CMK (cell line): ENCODE measurements around the gene API5.
"Not testable (repeated sequence)": the region's sequence is repeated elsewhere in the genome, so short reads cannot be mapped to it uniquely, and the experiment has no call there.

Source experiments
- DNase-seq: peaks from one replicate; pipeline ENCODE4 v3.0.0-alpha.2; 2010; ENCODE audit warnings: low read depth

The API5 gene

DNA sequence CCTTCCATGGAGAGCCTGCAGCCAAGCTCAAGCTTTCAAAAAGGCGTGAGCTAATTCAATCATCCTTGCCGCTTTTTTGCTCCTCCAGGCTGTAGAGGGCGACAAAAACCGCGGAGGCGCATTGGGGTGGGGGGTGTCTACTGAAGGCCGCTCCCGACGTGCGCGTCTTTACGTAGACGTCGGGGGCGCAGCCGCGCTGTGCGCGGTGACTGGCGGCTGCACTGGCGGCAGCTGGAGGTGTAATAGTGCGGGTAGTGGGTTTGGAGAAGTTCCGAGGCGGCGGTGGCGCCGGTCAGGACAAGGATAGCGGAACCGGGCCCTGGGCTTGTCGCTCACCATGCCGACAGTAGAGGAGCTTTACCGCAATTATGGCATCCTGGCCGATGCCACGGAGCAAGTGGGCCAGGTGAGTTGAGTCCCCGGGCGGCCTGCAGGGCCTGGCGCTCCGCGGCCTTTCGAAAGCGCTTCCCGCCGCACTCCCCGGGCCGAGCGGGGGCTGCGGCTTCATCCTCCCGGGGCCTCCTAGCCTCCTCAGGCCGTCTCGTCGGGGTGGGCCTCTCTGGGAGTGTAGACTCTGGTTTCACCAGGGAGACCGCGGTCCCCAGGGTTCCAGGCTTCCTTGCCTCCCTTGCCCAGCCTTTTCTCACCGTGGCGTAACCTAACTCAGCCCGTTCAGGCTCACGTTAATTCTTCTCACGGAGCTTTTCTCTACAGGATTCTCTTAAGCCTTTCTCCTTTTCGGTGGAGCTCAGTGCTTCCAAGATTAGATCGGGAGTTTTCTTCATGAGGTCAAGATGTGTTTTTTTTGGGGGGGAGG is at the start of gene API5:
API5 (plus strand) TSS at position 206 of the 817 bp plus-strand sequence; CDS start at position 338, 132 bp downstream.
- peak; percentile 83 for DNase-seq

GRCh38 chr11:43267856-43268580 is 43.8 kb upstream of the API5 start:
- DNase-seq = no peak

GRCh38 chr11:43268786-43269185 is 43.0 kb upstream of the API5 start:
- no peak for DNase-seq

DNA sequence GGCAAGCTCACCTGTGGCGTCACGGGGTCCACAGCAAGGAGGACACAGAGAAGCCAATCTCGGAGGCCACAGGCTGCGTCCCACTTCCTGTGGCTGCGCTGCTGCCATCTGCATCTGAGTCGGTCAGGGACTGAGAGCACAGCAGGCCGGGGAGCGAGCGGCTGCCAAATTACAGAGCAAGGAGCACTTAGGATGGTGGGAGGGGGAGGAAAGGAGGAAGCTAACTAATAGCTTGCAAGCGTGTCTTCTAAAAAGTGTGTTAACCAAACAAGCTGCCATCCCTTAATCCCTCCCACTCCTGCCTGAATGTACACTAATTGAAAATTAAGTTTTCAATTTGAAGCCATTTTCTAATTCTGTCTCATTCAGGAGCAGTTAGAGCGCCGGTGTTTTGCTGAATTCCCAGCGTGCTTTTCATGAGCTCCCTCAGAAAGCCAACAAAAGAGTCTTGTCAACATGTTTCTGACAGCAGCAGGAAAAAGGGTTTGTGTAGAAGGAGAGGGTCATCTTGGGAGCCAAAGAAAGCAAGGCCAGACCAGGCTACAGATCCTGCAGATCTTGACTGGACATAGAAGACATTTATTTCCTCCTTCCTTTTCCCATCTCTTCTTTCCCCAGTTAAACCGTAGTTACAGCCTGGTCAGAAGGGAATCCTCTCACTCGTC is 42.4 kb upstream of the API5 start:
- no peak for DNase-seq

DNA sequence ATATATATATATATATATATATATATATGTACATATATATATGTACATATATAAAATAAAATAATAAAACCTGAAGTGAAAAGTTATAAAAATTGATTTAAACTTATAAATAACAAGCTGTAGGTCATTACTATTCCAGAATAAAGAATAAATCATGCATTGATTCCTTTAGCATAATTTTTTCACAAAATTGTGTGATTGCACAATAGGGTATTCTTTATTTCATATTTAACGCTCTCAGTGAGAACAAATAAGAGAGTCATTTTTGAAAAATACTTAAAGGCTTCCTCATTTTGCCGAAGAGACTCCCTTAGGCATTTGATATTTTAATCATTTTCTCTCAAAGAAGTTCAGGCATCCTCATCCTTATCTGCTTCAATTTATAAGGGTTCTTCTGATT is 41.3 kb upstream of the API5 start:
- DNase-seq = no peak

GRCh38 chr11:43278193-43278956 is 33.4 kb upstream of the API5 start:
- no peak for DNase-seq

GRCh38 chr11:43282607-43283440 is 29.0 kb upstream of the API5 start:
- no peak for DNase-seq

DNA sequence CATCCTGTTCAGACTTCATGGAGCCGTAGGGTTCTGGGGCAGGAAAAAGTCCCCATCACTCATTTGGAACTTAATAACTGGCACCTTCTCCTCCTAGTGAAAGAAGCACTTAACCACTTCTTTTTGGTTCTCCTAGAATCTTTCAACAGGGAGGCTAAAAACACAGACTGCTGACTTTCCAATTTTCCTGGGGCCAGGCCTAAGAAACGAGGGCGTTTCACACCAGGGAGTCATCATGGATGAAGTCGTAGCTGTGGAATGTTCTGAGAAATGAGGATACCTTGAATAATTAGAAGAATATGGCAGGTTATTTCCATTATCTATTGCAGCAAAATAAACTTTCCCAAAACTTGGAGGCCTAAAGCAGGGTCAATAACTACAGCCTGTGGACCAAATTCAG is 26.0 kb upstream of the API5 start:
- DNase-seq = no peak

GRCh38 chr11:43289368-43289767 is 22.4 kb upstream of the API5 start:
- DNase-seq = no peak

DNA sequence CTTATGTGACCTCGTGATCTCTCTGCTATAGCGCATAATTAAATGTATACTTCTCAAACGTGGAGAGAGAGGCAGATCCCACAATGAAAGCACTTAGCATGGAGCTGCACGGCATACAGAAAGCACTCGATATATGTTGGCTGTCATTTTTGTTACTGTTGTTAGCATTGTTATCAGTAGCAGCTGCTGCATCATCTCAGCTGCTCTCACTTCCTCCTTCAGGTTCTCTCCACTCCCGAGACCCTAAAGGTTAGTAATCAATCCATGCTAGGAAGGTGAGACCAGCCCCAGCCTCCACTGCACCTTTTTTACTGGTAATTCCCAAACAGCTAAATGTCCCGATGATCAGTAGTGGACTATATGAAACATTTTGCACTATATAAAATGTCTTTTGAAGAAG is 13.4 kb upstream of the API5 start:
- DNase-seq = no peak

DNA sequence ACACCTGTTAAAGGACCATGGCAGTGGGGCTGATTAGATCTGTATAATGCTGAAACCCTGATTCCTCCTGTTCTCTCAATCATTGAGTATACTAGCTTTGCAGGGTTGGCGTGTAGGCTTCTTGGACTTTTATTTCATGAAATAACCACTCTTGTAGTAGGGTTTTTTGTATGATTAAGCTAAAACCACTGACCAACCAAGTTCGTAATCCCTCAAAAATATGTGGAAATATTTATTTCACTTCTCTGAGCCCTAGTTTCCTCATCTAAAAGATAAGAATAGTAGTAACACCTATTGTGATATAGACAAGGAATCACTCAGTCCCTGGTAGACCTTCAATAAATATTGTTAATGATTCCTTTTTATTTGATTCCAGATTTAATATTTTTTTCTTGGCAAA is 4.2 kb downstream of the API5 start:
- no peak for DNase-seq

DNA sequence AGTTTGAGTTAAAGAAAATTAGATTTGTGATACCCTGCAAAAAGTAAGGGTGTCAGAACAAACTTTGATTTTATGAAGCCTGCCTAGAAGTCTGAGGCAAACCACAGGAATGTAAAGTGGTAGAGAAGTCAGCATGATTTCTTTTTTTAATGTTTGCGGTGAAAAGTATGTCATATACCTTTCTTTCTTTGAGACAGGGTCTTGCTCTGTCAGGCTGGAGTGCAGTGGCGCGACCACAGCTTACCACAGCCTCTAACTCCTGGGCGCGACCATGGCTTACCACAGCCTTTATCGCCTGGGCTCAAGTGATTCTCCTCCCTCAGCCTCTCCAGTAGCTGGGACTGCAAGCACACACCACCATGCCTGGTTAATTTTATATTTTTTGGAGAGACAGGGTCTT is 4.7 kb downstream of the API5 start:
- no peak for DNase-seq

GRCh38 chr11:43327987-43328386 is 16.2 kb downstream of the API5 start:
- no peak for DNase-seq

DNA sequence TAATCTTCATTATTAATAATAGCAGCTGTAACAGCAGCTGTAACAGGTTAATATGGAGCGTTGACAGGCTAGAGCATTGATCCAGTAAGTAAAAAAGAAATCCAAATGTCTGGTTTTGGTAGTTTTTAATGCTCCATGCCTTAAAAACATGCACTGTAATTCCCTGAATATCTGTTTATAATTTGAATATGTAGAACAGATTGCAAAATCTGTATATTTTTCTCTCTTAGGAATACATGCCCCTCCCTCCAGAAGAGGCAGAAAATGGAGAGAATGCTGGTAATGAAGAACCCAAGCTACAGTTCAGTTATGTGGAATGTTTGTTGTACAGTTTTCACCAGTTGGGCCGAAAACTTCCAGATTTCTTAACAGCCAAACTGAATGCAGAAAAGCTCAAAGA is 16.7 kb downstream of the API5 start:
- DNase-seq = no peak

DNA sequence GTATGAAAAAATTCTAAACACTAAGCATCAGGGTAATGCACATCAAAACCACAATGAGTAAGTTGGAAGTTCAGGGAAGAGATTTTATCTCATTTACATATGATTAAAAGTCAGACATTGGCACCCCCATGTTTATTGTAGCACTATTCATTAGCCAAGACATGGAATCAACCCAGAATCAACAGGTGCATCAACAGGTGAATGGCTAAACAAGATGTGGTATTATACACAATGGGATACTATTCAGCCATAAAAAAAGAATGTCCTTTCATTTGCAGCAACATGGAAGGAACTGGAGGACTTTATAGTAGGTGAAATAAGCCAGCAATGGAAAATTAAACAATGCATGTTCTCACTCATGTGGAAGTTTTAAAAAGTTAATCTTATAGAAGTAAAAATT is 29.4 kb downstream of the API5 start:
- DNase-seq = no peak

DNA sequence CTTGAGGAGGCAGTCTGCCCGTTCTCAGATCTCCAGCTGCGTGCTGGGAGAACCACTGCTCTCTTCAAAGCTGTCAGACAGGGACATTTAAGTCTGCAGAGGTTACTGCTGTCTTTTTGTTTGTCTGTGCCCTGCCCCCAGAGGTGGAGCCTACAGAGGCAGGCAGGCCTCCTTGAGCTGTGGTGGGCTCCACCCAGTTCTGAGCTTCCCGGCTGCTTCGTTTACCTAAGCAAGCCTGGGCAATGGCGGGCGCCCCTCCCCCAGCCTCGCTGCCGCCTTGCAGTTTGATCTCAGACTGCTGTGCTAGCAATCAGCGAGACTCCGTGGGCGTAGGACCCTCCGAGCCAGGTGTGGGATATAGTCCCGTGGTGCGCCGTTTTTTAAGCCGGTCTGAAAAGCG is 39.6 kb downstream of the API5 start:
- DNase-seq = not testable (repeated sequence)

DNA sequence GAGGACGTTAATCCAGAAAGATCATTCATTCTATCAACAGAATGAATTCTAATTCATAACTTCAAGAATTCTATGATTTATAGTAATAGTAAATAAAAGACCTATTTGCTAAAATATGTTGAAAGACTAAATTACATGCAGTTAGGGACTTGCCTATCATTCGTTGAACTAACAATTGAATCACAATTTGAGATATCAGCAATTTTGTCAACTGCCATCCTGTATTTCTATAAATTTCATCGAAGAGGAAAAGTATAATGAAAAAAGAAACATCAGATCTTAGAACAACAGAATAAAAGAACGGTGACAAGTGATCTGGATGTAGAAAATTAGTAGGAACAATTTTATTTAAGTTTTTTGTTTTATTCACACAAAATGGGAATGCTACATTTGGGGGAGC is 42.5 kb downstream of the API5 start:
- DNase-seq = no peak

GRCh38 chr11:43356336-43356735 is 44.5 kb downstream of the API5 start:
- no peak for DNase-seq

DNA sequence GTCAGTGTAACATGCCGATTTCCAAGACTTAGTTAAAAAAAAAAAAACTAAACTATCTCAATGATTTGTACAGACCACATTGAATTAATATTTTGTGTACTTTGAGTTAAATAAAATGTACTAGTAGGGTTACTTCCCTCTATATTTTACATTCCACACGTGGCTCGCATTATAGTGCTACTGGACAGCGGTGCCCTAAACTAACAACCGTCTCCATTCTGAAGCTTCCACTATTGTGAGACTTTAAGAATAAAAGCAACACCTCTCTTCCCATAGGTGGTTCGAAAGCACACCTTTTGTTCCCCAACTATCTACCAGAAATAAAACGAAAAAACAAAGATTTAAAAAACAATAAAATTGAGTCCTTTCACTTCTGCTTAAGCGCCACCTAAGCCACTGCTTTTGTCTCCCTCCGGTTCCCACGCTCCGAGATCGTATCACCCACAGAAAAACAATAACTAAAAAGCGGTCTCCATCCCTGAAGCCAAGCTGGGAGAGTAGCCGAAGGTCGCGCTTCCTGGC is 46.5 kb downstream of the API5 start:
- no peak for DNase-seq

- peak; percentile 71 for DNase-seq
Measured at GRCh38 chr11:43358801-43359421, 47.1 kb downstream of the API5 start, which contains the start of gene TTC17. TSS of gene TTC17 (plus strand) at chr11:43358920. CDS start at chr11:43358955, 35 bp downstream.
